Smooth muscle cell (in vitro differentiated cells): ENCODE results near the gene AQP5. TPM values are rescaled to one million over a fixed set of nuclear protein-coding genes. Genes with fewer than 3 reads are reported as not detected.
A peak's percentile ranks its signal among the peaks of the same experiment; 100 is the strongest.

Experiments
- DNase-seq: peaks from one replicate; lab custom pipeline; 2025; ENCODE audit not compliant: unreplicated experiment; lab: John Stamatoyannopoulos, UW
- H2AFZ ChIP-seq: fragments of 200-600 bp; sonication (generic); 2 replicates; pipeline ENCODE4 v1.6.0; 2016; ENCODE audit warnings: antibody characterized with exemption, low read depth, mild to moderate bottlenecking
- H3F3A ChIP-seq: fragments of 200-600 bp; sonication (generic); 2 replicates; pipeline ENCODE4 v1.6.0; 2017; ENCODE audit warnings: antibody characterized with exemption, low read depth
- H3K27ac ChIP-seq: fragments of 200-600 bp; sonication (generic); 2 replicates; pipeline ENCODE4 v1.5.1; 2016; ENCODE audit warnings: low read depth, mild to moderate bottlenecking
- H3K27me3 ChIP-seq: fragments of 200-600 bp; sonication (generic); 2 replicates; pipeline ENCODE4 v1.6.1; 2016; ENCODE audit warnings: low read depth, mild to moderate bottlenecking
- H3K36me3 ChIP-seq: fragments of 200-600 bp; sonication (generic); 2 replicates; pipeline ENCODE4 v1.5.1; 2016; ENCODE audit warnings: low read depth
- H3K4me1 ChIP-seq: fragments of 200-600 bp; sonication (generic); 2 replicates; pipeline ENCODE4 v1.5.1; 2016; ENCODE audit warnings: low read depth
- H3K4me2 ChIP-seq: fragments of 200-600 bp; sonication (generic); 2 replicates; pipeline ENCODE4 v1.6.0; 2016; ENCODE audit warnings: mild to moderate bottlenecking
- H3K4me3 ChIP-seq: fragments of 200-600 bp; sonication (generic); 2 replicates; pipeline ENCODE4 v1.5.1; 2016; ENCODE audit warnings: mild to moderate bottlenecking
- H3K79me2 ChIP-seq: fragments of 200-600 bp; sonication (generic); 2 replicates; pipeline ENCODE4 v1.6.0; 2016; ENCODE audit warnings: low read depth, mild to moderate bottlenecking
- H3K9ac ChIP-seq: fragments of 200-600 bp; sonication (generic); 2 replicates; pipeline ENCODE4 v1.6.0; 2016; ENCODE audit warnings: low read depth
- H3K9me3 ChIP-seq: fragments of 200-600 bp; sonication (generic); replicated peaks from 2 replicates; pipeline ENCODE4 v1.5.1; 2016; ENCODE audit warnings: low read depth
- H4K20me1 ChIP-seq: fragments of 200-600 bp; sonication (generic); 2 replicates; pipeline ENCODE4 v1.6.0; 2016; ENCODE audit warnings: low read depth
- CTCF ChIP-seq: fragments of 200-600 bp; sonication (generic); IDR thresholded peaks from 2 replicates; pipeline ENCODE4 v1.5.1; 2017; ENCODE audit warnings: borderline replicate concordance, mild to moderate bottlenecking, antibody characterized with exemption; ENCODE audit not compliant: insufficient read depth, poor library complexity, severe bottlenecking
- WGBS: methylation state at CpG from one replicate; pipeline ENCODE4 v1.1.7; 2016; ENCODE audit warnings: low lambda C conversion rate; 5-methylcytosine and 5-hydroxymethylcytosine counted together
- polyA plus RNA-seq: library from polyadenylated mRNA; unstranded; fragments of >200 nt; fragmentation: Nextera tagmentation; extraction: Ambion mirVana; gene quantifications from 2 replicates; pipeline ENCODE4 v1.2.1, GENCODE V29; 2016
- total RNA-seq: library from RNA; depleted of rRNA; stranded (reverse); fragments of >200 nt; gene quantifications from 2 replicates; pipeline ENCODE4 v1.2.3, GENCODE V29; 2014

Gene AQP5
- total and polyA plus RNA-seq, 2 experiments from 2014 or later = not detected

DNA sequence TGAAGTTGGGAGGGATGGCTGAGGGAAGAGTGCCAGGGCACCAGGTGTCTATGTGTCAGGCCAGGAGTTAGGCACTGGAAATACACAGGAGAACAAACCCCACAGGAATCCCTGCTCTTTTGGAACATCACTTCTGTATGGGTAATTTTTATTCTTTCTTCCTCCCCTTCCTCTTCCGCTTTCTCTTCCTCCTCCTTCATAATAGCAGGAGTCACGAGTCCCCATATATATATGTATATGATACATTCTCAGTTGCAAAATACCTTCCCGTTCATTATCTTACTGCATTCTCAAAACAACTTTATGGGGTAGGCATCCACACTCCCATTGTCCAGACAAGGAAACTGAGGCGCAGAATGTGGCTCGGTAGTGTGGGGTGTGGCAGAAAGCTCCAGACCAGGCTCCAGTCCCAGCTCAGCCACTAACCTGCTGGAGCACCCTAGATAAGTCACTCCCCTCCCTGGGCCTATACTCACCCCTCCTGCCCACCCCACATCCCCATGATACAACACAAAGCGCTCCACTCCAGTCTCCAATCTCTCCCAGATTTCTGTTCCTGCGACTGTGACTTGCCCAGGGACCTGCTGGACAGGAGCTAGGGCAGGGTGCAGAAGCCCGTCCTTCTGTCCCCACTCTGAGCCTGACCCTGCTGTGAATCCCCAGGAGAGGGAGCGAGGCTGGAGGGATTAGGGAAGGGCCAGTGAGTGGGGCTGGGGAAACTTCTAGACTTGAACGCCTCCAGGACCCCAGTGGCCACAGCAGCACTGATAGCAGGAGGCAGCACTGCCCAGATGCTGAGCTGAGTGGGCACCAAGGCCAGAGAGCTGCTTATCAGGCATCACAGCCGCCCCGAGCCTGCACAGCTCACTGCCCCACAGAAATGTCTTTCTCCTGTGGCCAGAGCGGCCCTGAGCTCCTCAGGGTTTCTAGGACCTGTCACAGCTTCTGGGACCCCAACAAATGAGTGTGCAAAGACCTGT is 12.5 kb upstream of the AQP5 start:
- H3K4me1 ChIP-seq = peaks cover 4% of the 10 kb centered on the region

DNA sequence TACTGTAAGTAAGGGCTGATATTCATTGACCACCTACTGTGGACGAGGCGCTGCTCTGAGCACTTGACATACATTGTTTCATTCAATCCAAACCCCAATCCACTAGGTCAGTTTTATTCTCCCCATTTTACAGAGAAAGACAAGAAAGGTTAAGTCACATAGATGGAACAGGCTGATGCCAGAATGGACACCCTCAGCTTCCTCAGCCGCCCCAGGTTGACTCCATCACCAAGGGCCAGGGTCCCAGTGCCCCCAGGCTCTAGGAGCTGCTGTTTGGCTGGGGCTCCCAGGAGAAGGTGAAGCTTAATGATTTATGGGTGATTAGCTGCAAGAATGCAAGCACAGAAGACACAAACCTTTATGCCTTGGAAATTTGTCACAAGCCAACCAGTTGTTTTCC is 11.8 kb upstream of the AQP5 start:
- Histone ChIP-seq H3K27me3 (peaks cover 15% of the 10 kb centered on the region), H3K4me3 (no peak overlapping the region), H3K79me2 (no peaks in the 10 kb centered on the region), H3K9ac (no peak overlapping the region), H3K4me2 (no peak overlapping the region), H3F3A (no peaks in the 10 kb centered on the region), H3K9me3 (no peaks in the 10 kb centered on the region), H3K4me1 (peaks cover 4% of the 10 kb centered on the region), H4K20me1 (no peaks in the 10 kb centered on the region), H2AFZ (no peak overlapping the region), H3K27ac (no peak overlapping the region), H3K36me3 (no peaks in the 10 kb centered on the region)
- no peak for DNase-seq
- TF ChIP-seq CTCF = no peak
- 96% methylated on average over 3 of the region's 3 CpGs for WGBS

More for the DNA sequence above, 12.5 kb upstream of the AQP5 start:
- no peak overlapping the region for H3K4me2 ChIP-seq
- 81% methylated on average over 13 of the region's 13 CpGs for WGBS
- H3K27me3 ChIP-seq = peaks cover 8% of the 10 kb centered on the region
- no peak overlapping the region for H3K27ac ChIP-seq
- TF ChIP-seq CTCF = no peak
- H3K79me2 ChIP-seq = no peaks in the 10 kb centered on the region
- no peaks in the 10 kb centered on the region for H3F3A ChIP-seq
- H4K20me1 ChIP-seq = no peaks in the 10 kb centered on the region
- no peaks in the 10 kb centered on the region for H3K36me3 ChIP-seq
- H3K4me3 ChIP-seq = no peak overlapping the region
- no peak overlapping the region for H3K9ac ChIP-seq
- no peak for DNase-seq
- H2AFZ ChIP-seq = no peak overlapping the region
- H3K9me3 ChIP-seq = no peaks in the 10 kb centered on the region

GRCh38 chr12:49950273-49951251 is 11.1 kb upstream of the AQP5 start, which contains the start of gene AQP2:
TSS of gene AQP2 (plus strand) at chr12:49950737. CDS start at chr12:49950831, 94 bp downstream.
- 75% methylated on average over 30 of the region's 32 CpGs for WGBS
- H3K27me3 ChIP-seq = peaks cover 22% of the 10 kb centered on the region
- H3K4me2 ChIP-seq = no peak within 1 kb of the TSS
- no peak within 1 kb of the TSS for H2AFZ ChIP-seq
- no peaks in the 10 kb centered on the region for H3K9me3 ChIP-seq
- peak; percentile 28 for DNase-seq
- no peaks in the 10 kb centered on the region for H3F3A ChIP-seq
- no peak within 1 kb of the TSS for H3K4me3 ChIP-seq
- H3K36me3 ChIP-seq = no peaks in the 10 kb centered on the region
- H3K4me1 ChIP-seq = no peaks in the 10 kb centered on the region
- no peak within 1 kb of the TSS for H3K9ac ChIP-seq
- no peaks in the 10 kb centered on the region for H3K79me2 ChIP-seq
- no peak for TF ChIP-seq CTCF
- H4K20me1 ChIP-seq = no peaks in the 10 kb centered on the region
- H3K27ac ChIP-seq = no peak within 1 kb of the TSS
